Measurements from ENCODE around the gene TP53TG5.
A peak's percentile ranks its signal among the peaks of the same experiment; 100 is the strongest.

TP53TG5 gene

DNA sequence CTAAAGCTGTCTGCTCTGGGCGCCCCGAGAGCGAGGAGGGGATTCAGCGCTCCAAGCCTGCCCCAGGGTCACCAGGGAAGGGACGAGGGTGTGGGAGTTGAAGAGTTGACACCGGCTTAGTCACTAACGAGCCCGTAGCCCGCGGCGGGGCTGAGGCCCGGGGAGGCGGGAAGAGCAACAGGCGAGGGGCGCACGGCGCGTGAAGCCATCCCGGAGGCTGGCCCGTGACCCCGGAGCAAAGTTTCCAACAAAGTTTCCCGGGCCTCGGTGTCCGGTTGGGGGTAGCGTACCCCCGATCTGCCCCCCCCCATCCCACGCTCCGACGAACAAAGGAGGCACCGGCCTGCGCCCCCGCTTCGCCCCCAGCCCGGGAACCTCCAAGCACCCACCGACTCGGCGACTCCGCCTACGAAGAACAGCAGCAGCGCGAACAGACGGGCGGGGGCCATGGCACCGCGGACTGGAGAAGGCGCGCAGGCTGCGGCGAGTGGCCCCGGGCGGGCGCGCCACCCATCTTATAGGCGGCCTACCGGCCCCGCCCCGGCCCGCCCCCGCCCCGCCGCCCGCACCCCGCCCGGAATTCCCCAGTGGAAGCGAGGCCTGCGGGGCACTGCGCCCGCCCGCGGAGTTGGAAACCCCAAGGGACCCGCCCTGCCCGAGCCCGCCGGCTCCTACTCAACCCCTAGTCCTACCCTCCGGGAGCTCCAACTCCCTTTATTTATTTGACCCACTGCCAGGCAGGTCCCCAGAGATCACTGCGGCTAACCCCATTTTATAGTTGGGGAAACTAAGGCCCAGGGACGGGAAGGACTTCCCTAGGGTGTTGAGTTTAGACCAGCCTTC lies 30.0 kb downstream of the TP53TG5 start, which contains the start of gene SDC4:
Gene SDC4, minus strand, starts transcription at position 489 of the 843 bp plus-strand sequence. Its CDS starts 40 bp downstream, at position 449.
- Histone ChIP-seq H3K4me3 (peak within 1 kb of the TSS; percentile 90), H3K36me3 (ENCODE audit: insufficient read depth, low read length) (no peaks in the 10 kb centered on the region), H3K9ac (ENCODE audit: insufficient read length) (peak within 1 kb of the TSS; percentile 86), H3K27ac (peak within 1 kb of the TSS; percentile 70; the same call in 1 of the 2 replicates), H3K9me3 (ENCODE audit: low read depth, low read length) (no peaks in the 10 kb centered on the region)
- no peak for DNase-seq (ENCODE audit: low read depth, low spot score)
- TF ChIP-seq EZH2 (IDR thresholded peaks at IDR 0.05) = no peak
- peak; percentile 97 for TF ChIP-seq POLR2AphosphoS5 (IDR thresholded peaks at IDR 0.05; ENCODE audit: borderline replicate concordance, low read depth, low read length)
- peak; percentile 31 for TF ChIP-seq FOXP2 (optimal IDR thresholded peaks at IDR 0.05; ENCODE audit: control extremely low read depth, extremely low read length, insufficient read depth)

DNA sequence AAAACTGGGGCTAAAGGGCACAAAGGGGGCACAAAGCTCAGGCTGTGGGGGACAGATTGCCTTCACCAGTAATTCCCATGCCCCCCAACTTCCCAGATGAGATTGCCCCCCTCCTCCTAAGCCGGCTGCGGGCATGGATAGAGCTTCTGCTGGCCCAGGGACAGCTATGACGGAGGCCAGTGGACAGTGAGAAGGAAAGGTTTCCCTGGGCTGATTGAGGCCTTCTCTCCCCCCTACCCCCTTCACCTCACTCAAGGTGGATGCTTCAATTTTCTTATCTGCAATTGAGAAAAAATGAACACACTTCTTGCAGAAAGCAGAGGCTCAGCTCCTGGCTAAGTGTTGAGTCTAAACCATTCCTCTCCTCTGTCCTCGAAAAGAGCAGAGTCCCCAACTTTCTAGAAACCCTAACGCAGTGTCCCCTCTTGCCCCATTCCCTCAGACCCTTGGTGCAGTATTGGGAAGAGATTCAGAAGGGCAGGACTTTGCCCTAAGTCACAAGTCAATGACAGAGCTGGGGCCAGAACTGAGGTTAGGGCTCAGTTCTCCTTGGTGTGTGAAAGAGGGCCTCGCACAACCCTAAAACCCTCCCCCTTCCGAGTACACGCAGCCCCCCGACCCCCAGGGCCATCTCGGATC lies 30.7 kb downstream of the TP53TG5 start:
- Histone ChIP-seq H3K9ac (ENCODE audit: insufficient read length) (peak overlapping the region; percentile 86), H3K9me3 (ENCODE audit: low read depth, low read length) (no peaks in the 10 kb centered on the region), H3K4me3 (peak overlapping the region; percentile 90), H3K27ac (no peak overlapping the region), H3K36me3 (ENCODE audit: insufficient read depth, low read length) (no peaks in the 10 kb centered on the region)
- TF ChIP-seq EZH2 (IDR thresholded peaks at IDR 0.05) (no peak), POLR2AphosphoS5 (IDR thresholded peaks at IDR 0.05; ENCODE audit: borderline replicate concordance, low read depth, low read length) (no peak), FOXP2 (optimal IDR thresholded peaks at IDR 0.05; ENCODE audit: control extremely low read depth, extremely low read length, insufficient read depth) (no peak)
- no peak for DNase-seq (ENCODE audit: low read depth, low spot score)

DNA sequence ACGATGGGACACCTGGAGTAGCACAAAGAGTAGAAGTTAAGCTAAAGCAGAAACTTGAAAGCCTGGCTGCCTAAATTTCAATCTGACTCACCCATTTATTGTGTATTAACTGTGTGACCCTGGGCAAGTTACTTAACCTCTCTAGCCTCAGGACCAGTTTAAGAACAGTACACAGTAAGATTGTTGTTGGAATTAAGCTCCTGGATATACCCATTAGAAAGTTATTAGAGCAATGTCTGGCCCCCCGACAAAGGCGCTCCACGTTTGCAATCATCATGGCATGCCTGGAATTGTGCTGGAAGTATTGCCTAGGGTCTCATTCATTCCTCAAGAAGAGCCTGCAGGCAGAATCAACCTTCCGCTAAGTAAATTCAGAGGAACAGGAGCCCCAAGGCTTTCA lies 31.3 kb downstream of the TP53TG5 start:
- Histone ChIP-seq H3K9ac (ENCODE audit: insufficient read length) (peak overlapping the region; percentile 86), H3K9me3 (ENCODE audit: low read depth, low read length) (no peaks in the 10 kb centered on the region), H3K27ac (no peak overlapping the region), H3K4me3 (peak overlapping the region; percentile 90), H3K36me3 (ENCODE audit: insufficient read depth, low read length) (no peaks in the 10 kb centered on the region)
- no peak for DNase-seq (ENCODE audit: low read depth, low spot score)
- TF ChIP-seq EZH2 (IDR thresholded peaks at IDR 0.05) = no peak
- TF ChIP-seq FOXP2 (optimal IDR thresholded peaks at IDR 0.05; ENCODE audit: control extremely low read depth, extremely low read length, insufficient read depth) = no peak

DNA sequence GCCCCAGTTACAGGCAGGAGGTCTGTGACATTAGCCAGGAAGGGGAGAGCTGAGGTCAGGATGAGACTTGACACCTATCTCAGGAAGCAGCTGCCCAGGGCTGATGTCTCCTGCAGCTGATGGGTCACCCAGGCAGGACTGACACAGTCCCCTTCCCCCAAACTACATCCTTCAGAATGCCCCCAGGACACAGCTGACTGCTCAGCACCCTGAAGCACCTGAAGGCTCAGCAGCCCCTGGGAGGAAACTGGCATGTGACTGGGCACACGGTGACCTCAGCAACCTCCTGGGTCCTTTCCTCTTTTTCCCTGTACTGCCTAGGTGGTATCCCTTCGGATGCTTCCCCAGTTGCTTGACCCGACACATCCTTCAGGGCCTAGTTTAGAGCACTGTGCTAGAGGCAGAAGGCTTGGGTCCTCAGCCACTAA lies 31.8 kb downstream of the TP53TG5 start:
- DNase-seq (ENCODE audit: low read depth, low spot score) = no peak
- Histone ChIP-seq H3K9me3 (ENCODE audit: low read depth, low read length) (no peaks in the 10 kb centered on the region), H3K27ac (no peak overlapping the region), H3K9ac (ENCODE audit: insufficient read length) (no peak overlapping the region), H3K4me3 (peak overlapping the region; percentile 90), H3K36me3 (ENCODE audit: insufficient read depth, low read length) (no peaks in the 10 kb centered on the region)
- TF ChIP-seq EZH2 (IDR thresholded peaks at IDR 0.05) = no peak
- no peak for TF ChIP-seq POLR2AphosphoS5 (IDR thresholded peaks at IDR 0.05; ENCODE audit: borderline replicate concordance, low read depth, low read length)
- no peak for TF ChIP-seq FOXP2 (optimal IDR thresholded peaks at IDR 0.05; ENCODE audit: control extremely low read depth, extremely low read length, insufficient read depth)

DNA sequence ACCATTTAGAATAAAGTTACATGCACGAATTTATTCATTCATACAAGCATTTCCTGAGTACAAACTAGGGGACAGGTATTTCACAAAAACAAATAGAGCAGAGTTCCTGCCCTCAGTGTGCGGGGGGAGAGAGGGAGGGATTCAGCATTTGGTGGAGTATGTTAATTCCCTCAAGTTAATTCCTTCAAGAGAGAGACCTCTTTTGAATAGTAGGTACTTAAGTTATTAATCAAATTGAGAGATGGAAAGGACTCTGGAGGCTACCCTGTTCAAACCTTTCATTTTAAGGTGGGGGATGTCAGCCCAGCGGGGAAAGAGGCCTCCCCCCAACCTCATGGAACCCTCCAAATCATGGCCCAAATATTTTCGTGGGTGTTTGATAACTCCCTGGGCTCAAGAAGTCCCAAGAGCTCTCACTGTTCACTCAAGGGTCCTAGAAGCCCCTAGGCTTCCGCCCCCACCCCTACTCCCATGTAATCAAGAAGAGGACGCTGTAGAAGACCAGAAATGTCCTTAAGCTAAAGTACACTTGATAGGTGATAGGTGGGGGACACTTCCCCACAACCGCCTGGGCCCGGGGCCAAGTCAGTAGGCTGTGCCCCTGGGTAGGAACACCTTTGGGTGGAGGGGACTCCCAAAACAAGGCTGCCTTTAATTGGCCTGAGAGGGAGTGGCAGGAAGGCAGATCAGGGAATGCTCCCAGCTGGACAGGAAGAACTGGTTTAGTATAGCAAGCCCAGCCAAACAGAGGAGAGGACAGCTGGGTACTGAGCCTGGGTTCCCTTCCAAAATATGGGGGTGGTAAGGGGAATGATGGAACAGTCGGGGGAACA lies 32.8 kb downstream of the TP53TG5 start:
- TF ChIP-seq FOXP2 (optimal IDR thresholded peaks at IDR 0.05; ENCODE audit: control extremely low read depth, extremely low read length, insufficient read depth) (no peak), POLR2AphosphoS5 (IDR thresholded peaks at IDR 0.05; ENCODE audit: borderline replicate concordance, low read depth, low read length) (no peak), EZH2 (IDR thresholded peaks at IDR 0.05) (no peak)
- Histone ChIP-seq H3K27ac (no peak overlapping the region), H3K9me3 (ENCODE audit: low read depth, low read length) (no peaks in the 10 kb centered on the region), H3K4me3 (no peak overlapping the region), H3K9ac (ENCODE audit: insufficient read length) (no peak overlapping the region), H3K36me3 (ENCODE audit: insufficient read depth, low read length) (no peaks in the 10 kb centered on the region)
- DNase-seq (ENCODE audit: low read depth, low spot score) = no peak

DNA sequence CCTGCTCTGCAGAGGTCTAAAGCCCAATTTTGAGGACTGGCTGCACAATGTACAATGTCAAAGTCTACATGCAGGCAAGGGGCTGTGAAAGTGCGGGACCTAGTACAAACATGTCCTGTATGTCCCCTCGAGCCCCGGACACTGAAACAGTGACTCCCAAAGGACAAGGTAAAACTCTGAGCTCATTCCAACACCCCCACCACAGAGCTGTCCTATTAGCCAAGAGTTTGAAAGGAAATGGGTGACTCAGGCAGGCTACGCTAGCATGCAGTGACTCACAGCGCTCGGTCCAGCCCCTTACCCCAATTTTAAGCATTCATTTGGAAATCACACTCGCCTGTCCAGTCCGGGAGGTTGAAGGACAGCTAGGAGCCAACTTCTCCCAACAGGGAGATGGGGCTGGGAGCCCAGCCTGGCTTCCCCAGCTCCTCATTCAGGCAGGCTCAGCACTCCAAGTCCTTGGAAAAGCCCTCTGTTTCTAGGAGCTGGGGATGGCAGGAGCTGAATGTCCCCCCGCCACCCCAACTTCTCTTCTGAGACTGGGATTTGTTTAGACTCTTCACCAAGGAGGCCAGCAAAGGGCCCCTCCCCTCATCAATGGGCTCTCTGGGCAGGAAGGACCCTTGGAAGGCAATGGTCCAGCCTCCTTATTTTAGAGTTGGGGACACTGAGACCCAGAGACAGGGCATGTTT lies 33.8 kb downstream of the TP53TG5 start:
- no peak overlapping the region for H3K4me3 ChIP-seq
- no peaks in the 10 kb centered on the region for H3K9me3 ChIP-seq (ENCODE audit: low read depth, low read length)
- H3K27ac ChIP-seq = no peak overlapping the region
- DNase-seq (ENCODE audit: low read depth, low spot score) = no peak
- no peak overlapping the region for H3K9ac ChIP-seq (ENCODE audit: insufficient read length)
- no peak for TF ChIP-seq POLR2AphosphoS5 (IDR thresholded peaks at IDR 0.05; ENCODE audit: borderline replicate concordance, low read depth, low read length)
- no peak for TF ChIP-seq FOXP2 (optimal IDR thresholded peaks at IDR 0.05; ENCODE audit: control extremely low read depth, extremely low read length, insufficient read depth)
- no peak for TF ChIP-seq EZH2 (IDR thresholded peaks at IDR 0.05)
- H3K36me3 ChIP-seq (ENCODE audit: insufficient read depth, low read length) = no peaks in the 10 kb centered on the region

DNA sequence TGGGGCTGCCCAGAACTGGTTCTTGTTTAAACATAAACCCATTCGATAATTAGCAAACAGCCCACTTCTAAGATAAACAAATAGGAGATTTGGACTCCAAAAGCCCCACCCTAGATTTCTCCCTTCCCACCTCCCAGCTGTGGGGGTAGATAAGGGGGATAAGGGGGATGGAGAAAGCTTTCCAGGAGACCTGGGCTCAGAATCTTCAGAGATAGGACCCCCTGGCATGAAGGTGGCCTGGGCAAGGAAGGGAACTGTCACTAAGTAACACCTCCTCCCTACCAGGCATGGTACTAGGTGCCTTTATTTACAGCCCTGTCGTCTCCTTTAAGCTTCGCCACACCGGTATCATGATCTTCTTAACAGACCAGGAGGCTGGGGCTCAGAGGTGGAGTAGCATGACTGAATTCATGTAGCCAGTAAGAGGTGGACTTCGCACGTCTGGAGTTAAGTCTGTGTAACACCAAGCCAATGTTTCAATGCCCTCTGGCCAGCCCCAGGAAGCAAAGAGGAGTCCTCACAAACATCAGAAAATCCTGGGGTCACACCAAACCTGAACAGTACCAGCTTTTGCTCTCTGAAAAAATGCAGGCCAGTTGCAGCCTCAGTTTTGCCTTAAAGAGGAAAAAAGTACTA lies 34.5 kb downstream of the TP53TG5 start:
- H3K27ac ChIP-seq = no peak overlapping the region
- no peak for DNase-seq (ENCODE audit: low read depth, low spot score)
- no peaks in the 10 kb centered on the region for H3K9me3 ChIP-seq (ENCODE audit: low read depth, low read length)
- no peaks in the 10 kb centered on the region for H3K36me3 ChIP-seq (ENCODE audit: insufficient read depth, low read length)
- no peak for TF ChIP-seq POLR2AphosphoS5 (IDR thresholded peaks at IDR 0.05; ENCODE audit: borderline replicate concordance, low read depth, low read length)
- no peak for TF ChIP-seq EZH2 (IDR thresholded peaks at IDR 0.05)
- TF ChIP-seq FOXP2 (optimal IDR thresholded peaks at IDR 0.05; ENCODE audit: control extremely low read depth, extremely low read length, insufficient read depth) = no peak
- no peak overlapping the region for H3K4me3 ChIP-seq
- no peak overlapping the region for H3K9ac ChIP-seq (ENCODE audit: insufficient read length)
